ENCODE results near the gene CDH8.

DNA sequence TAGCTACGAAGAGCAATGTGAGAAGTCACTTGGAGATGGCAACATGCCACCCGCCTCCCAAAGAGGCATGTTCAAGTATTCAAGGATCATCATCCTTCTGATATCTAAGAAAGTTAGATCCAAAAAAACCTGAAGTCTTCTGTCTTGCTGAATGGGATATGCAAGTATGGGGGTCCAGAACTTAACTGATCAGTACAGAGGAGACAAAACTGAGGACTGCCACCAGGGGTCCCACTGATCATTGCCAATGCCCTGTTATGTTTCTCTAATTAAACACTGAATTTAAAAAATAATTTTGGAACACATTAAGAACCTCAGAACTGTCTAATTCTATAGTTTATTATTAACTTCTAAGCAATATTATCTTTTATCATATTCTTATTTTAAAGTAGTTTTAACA is 99.7 kb downstream of the CDH8 start:
- TF ChIP-seq EZH2 (IDR thresholded peaks at IDR 0.05; ENCODE audit: low read length, unreplicated experiment) (no peak), EZH2phosphoT487 (IDR thresholded peaks at IDR 0.05; ENCODE audit: borderline replicate concordance, low read length) (no peak)
- TF ChIP-seq, protein P1, sequence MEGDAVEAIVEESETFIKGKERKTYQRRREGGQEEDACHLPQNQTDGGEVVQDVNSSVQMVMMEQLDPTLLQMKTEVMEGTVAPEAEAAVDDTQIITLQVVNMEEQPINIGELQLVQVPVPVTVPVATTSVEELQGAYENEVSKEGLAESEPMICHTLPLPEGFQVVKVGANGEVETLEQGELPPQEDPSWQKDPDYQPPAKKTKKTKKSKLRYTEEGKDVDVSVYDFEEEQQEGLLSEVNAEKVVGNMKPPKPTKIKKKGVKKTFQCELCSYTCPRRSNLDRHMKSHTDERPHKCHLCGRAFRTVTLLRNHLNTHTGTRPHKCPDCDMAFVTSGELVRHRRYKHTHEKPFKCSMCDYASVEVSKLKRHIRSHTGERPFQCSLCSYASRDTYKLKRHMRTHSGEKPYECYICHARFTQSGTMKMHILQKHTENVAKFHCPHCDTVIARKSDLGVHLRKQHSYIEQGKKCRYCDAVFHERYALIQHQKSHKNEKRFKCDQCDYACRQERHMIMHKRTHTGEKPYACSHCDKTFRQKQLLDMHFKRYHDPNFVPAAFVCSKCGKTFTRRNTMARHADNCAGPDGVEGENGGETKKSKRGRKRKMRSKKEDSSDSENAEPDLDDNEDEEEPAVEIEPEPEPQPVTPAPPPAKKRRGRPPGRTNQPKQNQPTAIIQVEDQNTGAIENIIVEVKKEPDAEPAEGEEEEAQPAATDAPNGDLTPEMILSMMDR (conservative IDR thresholded peaks at IDR 0.05; ENCODE audit: low read depth, low read length), result peak; percentile 59

All from PC-3 (cell line).